GM12878 (cell line): ENCODE measurements around the gene WDR72.

Experiments used
- BCL11A ChIP-seq: IDR thresholded peaks from 2 replicates; pipeline ENCODE4 v1.6.1; 2011; ENCODE audit warnings: low read depth, low read length
- EP300 ChIP-seq, 2 experiments: fragments of 150-350 bp in 1 of 2; IDR thresholded peaks; 2 replicates each; pipeline ENCODE4 v1.6.1; 2011 to 2012; ENCODE audit warnings: low read depth in 2 of 2, low read length in 2 of 2, borderline replicate concordance in 1 of 2, improper control_type of control experiment in 1 of 2, inconsistent platforms in 1 of 2; ENCODE audit not compliant: control insufficient read depth in 1 of 2
- HDAC2 ChIP-seq: fragments of 200-600 bp; sonication (generic); IDR thresholded peaks from 2 replicates; pipeline ENCODE4 v1.6.1; 2017
- MXI1 ChIP-seq: fragments of 150-350 bp; IDR thresholded peaks from 2 replicates; pipeline ENCODE4 v1.6.1; 2011; ENCODE audit warnings: low read depth, mild to moderate bottlenecking, inconsistent platforms, low read length, improper control_type of control experiment
- NFIC ChIP-seq: IDR thresholded peaks from 2 replicates; pipeline ENCODE4 v1.6.1; 2012; ENCODE audit warnings: low read depth, mild to moderate bottlenecking, inconsistent platforms, low read length, moderate library complexity
- NFXL1 ChIP-seq: fragments of 450-650 bp; IDR thresholded peaks from 2 replicates; pipeline ENCODE4 v1.6.1; 2017; ENCODE audit warnings: antibody characterized with exemption, mild to moderate bottlenecking, borderline replicate concordance
- POLR2AphosphoS5 ChIP-seq: IDR thresholded peaks from 2 replicates; pipeline ENCODE4 v1.6.1; 2011; ENCODE audit warnings: mild to moderate bottlenecking, low read length, inconsistent platforms
- SUZ12 ChIP-seq: fragments of 200-600 bp; sonication (generic); IDR thresholded peaks from one replicate; pipeline ENCODE4 v1.6.1; 2018; ENCODE audit warnings: antibody characterized with exemption, mild to moderate bottlenecking; ENCODE audit not compliant: unreplicated experiment
- YY1 ChIP-seq: IDR thresholded peaks from 2 replicates; pipeline ENCODE4 v1.6.1; 2011; ENCODE audit warnings: low read depth, mild to moderate bottlenecking, low read length
- TF ChIP-seq, protein P1 (sequence below): IDR thresholded peaks from 2 replicates; pipeline ENCODE4 v1.6.1; 2011; ENCODE audit warnings: mild to moderate bottlenecking, low read depth, low read length, moderate library complexity; ENCODE audit not compliant: insufficient replicate concordance

DNA sequence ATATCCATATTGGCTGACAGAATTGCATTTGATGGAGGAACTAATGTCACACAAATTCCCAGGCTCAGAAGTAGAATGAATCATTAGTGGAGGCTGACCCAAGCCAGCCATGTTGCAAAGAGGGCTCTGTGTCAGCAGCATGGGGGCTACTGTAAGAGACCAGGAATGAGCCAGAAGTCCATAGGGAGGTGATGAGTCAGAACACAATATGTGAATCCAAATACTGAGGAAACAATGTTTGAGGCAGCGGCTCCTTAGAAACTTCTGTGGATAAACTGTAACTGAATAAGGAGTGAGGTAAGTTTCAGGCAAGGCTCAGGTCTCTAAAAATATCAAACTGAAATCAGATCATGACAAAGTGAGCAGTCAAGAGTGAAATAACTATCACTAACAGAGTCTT is 170.7 kb downstream of the WDR72 start:
- no peak for TF ChIP-seq NFIC
- TF ChIP-seq YY1 = no peak
- no peak for TF ChIP-seq BCL11A
- TF ChIP-seq, protein P1, sequence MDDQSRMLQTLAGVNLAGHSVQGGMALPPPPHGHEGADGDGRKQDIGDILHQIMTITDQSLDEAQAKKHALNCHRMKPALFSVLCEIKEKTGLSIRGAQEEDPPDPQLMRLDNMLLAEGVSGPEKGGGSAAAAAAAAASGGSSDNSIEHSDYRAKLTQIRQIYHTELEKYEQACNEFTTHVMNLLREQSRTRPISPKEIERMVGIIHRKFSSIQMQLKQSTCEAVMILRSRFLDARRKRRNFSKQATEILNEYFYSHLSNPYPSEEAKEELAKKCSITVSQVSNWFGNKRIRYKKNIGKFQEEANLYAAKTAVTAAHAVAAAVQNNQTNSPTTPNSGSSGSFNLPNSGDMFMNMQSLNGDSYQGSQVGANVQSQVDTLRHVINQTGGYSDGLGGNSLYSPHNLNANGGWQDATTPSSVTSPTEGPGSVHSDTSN = no peak
- no peak for TF ChIP-seq MXI1
- TF ChIP-seq NFXL1 = no peak
- TF ChIP-seq HDAC2 = no peak
- TF ChIP-seq SUZ12 = no peak
- TF ChIP-seq EP300 (IDR thresholded peaks at IDR 0.05; ENCODE audit: borderline replicate concordance in 1 of 2, control insufficient read depth in 1 of 2, low read depth in 2 of 2, low read length in 2 of 2) = no peak
- no peak for TF ChIP-seq POLR2AphosphoS5
